ENCODE data around the gene ID1.
"Not testable (repeated sequence)": the region's sequence is repeated elsewhere in the genome, so short reads cannot be mapped to it uniquely, and the experiment has no call there.

ID1 gene

DNA sequence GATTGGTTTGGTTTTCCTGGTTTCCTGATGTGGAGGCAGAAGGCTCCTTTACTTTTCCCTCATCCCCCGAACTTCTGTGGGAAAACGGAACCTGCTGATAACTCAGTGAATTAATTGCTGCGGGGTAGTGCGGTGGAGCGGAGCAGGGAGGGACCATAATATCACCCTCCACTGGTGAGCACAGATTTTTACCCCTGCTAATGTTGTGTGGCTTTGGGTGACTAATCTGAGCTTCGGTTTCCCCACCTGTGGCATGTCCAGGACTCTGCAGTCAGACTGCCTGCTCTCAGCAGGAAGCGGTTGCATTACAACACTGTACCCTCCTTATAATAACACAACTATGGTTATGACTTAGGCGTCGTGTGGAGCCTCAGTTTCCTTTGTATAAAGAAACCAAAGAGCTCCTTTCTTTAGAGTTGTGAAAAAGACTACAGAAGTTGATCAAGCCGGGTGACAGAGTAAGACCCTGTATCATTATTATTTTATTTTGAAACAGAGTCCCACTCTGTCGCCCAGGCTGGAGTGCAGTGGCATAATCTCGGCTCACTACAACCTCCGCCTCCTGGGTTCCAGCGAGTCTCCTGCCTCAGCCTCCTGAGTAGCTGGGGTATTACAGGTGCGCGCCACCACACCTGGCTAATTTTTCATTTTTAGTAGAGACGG lies 2.2 kb upstream of the ID1 start:
- H3K4me3 ChIP-seq (ENCODE audit: low read length) = no peak overlapping the region
- TF ChIP-seq ZNF274 (IDR thresholded peaks at IDR 0.05; ENCODE audit: low read depth, low read length) = no peak

DNA sequence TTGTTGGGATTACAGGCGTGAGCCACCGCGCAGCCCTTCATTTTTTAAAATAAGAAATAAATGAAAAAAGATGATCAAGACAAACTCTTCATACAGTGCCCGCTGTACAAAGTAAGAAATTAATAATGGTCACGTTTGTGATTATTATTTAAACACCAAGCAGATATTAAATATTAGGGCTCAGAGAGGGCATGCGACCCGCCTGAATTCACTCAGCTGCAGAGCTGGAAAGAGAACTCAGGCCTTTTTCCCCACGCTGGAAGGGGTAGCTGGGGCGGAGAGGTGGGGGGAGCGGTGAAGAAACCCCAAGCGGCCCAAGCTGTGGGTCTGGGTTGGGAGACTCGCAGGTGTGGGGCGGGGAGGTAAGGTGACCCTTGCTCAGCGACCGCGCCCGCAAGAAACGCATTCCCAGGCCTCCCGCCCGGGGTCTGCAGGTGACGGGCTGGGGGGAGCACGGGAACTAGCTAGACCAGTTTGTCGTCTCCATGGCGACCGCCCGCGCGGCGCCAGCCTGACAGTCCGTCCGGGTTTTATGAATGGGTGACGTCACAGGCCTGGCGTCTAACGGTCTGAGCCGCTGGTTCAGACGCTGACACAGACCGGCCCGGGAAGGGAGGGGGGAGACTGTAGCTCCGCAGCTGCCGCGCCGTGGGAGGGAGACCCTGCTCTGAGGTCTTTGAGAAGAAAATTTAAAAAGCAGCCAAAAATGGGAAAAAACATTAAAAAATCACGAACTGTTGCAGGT lies 1.1 kb upstream of the ID1 start:
- peak overlapping the region; percentile 69; the same call in 1 of the 2 replicates for H3K4me3 ChIP-seq (ENCODE audit: low read length)
- no peak for TF ChIP-seq ZNF274 (IDR thresholded peaks at IDR 0.05; ENCODE audit: low read depth, low read length)

DNA sequence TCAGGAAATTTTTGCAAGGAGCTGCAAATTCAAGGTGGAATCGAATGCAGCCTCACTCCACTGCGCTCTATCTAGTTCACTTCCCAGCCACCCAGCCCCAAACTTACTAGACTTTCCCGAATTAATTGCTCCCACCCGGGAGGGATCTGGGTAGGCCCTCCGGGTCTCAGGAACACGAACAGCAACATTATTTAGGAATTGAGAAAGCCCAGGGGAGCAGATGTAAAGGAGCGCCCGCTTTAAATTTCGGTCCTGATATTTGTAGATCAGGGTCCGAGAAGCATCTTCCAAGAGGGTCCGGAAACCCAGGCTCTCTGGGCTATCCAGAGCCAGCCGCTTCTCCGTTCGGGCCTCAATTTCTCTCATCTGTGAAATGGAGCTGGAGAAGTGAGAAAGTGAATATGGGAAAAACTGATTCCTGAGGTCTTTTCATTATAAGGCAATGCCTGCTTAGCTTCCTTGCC lies 490 bp upstream of the ID1 start:
- TF ChIP-seq ZNF274 (IDR thresholded peaks at IDR 0.05; ENCODE audit: low read depth, low read length) = no peak
- peak overlapping the region; percentile 69; the same call in 1 of the 2 replicates for H3K4me3 ChIP-seq (ENCODE audit: low read length)

DNA sequence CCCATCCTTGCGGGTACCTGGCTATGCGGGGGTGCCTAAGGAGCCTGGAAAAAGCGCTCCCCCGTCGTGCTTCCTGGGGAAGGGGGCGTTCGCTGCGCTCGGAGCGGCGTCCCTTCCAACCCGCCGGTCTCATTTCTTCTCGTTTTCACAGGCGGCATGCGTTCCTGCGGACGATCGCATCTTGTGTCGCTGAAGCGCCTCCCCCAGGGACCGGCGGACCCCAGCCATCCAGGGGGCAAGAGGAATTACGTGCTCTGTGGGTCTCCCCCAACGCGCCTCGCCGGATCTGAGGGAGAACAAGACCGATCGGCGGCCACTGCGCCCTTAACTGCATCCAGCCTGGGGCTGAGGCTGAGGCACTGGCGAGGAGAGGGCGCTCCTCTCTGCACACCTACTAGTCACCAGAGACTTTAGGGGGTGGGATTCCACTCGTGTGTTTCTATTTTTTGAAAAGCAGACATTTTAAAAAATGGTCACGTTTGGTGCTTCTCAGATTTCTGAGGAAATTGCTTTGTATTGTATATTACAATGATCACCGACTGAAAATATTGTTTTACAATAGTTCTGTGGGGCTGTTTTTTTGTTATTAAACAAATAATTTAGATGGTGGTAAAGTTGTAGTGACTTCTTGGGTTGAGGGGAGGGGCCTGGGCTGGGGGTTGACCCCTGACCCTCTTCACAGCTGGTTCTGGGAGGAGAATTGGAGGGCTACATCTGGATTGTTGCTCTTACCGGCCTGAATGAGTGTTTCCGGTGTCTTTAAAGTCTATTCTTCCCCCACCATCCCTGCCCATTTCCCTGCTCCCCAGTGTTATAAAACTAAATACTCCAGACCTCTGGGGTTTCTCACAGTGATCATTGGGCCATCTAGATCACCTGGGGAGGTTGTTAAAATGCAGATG lies 1.1 kb downstream of the ID1 start:
- H3K4me3 ChIP-seq (ENCODE audit: low read length) = peak overlapping the region; percentile 69; the same call in 1 of the 2 replicates
- TF ChIP-seq ZNF274 (IDR thresholded peaks at IDR 0.05; ENCODE audit: low read depth, low read length) = no peak

DNA sequence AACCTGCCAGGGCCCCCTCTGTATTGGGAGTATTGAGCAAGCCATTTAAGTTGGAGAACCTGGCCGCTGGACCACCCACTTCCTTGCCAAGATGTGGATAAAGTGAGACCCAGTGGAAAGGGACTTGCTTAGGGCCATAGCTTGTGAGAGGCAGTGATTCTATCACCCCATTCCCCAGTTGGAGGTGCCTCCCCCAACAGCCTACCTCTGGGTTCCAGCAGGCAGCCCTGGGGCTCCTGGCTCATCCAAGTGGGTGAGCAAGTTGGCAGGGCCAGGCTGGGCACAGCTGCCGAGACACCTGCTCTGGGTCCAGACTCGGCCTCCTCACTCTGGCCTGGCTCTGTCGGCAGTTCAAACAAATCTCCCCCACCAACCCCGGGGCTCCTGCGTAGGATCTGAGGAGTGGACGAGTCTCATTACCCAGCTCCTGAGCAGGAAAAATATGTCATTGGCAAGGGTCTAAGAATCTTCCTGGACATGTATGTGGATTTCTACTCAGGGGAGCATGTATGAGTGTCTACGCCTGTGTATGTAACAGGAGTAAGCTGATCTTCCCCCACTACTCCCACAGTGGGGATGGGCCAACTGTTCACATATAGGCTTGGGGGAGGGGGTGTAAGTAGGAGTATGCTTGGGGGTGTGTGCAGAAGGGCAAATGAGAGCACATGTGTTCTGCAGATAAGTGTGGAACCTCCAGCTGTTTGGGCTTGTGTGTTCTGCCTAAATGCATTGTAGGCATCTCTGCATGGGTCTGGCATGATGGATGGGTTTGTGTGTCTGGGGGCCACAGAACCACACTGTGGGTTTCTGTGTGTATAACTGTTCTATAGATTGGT lies 1.9 kb downstream of the ID1 start:
- H3K4me3 ChIP-seq (ENCODE audit: low read length) = no peak overlapping the region
- no peak for TF ChIP-seq ZNF274 (IDR thresholded peaks at IDR 0.05; ENCODE audit: low read depth, low read length)

GRCh38 chr20:31607640-31608250 lies 2.7 kb downstream of the ID1 start:
- TF ChIP-seq ZNF274 (IDR thresholded peaks at IDR 0.05; ENCODE audit: low read depth, low read length) = no peak

GRCh38 chr20:31608251-31608945 lies 3.3 kb downstream of the ID1 start:
- no peak overlapping the region for H3K4me3 ChIP-seq (ENCODE audit: low read length)
- no peak for TF ChIP-seq ZNF274 (IDR thresholded peaks at IDR 0.05; ENCODE audit: low read depth, low read length)

More at GRCh38 chr20:31607640-31608250, 2.7 kb downstream of the ID1 start:
- no peak overlapping the region for H3K4me3 ChIP-seq (ENCODE audit: low read length)

DNA sequence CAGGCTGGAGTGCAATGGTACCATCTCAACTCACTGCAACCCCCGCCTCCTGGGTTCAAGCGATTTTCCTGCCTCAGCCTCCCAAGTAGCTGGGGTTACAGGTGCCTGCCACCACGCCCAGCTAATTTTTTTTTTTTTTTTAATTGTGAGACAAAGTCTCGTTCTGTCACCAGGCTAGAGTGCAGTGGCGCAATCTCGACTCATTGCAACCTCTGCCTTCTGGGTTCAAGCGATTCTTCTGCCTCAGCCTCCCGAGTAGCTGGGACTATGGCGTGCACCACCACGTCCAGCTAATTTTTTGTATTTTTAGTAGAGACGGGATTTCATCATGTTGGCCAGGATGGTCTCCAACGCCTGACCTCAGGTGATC lies 7.2 kb downstream of the ID1 start:
- H3K4me3 ChIP-seq (ENCODE audit: low read length) = not testable (repeated sequence)

- H3K4me3 ChIP-seq (ENCODE audit: low read length) = no peak overlapping the region
- TF ChIP-seq ZNF274 (IDR thresholded peaks at IDR 0.05; ENCODE audit: low read depth, low read length) = no peak
Measured at GRCh38 chr20:31615416-31615815, 10.3 kb downstream of the ID1 start.

- TF ChIP-seq ZNF274 (IDR thresholded peaks at IDR 0.05; ENCODE audit: low read depth, low read length) = no peak
Measured at GRCh38 chr20:31617432-31618104, 12.5 kb downstream of the ID1 start.

GRCh38 chr20:31620246-31620645 lies 15.2 kb downstream of the ID1 start:
- no peak for TF ChIP-seq ZNF274 (IDR thresholded peaks at IDR 0.05; ENCODE audit: low read depth, low read length)
- no peak overlapping the region for H3K4me3 ChIP-seq (ENCODE audit: low read length)

More at GRCh38 chr20:31617432-31618104, 12.5 kb downstream of the ID1 start:
- no peak overlapping the region for H3K4me3 ChIP-seq (ENCODE audit: low read length)

GRCh38 chr20:31623123-31623505 lies 18.0 kb downstream of the ID1 start:
- not testable (repeated sequence) for H3K4me3 ChIP-seq (ENCODE audit: low read length)

DNA sequence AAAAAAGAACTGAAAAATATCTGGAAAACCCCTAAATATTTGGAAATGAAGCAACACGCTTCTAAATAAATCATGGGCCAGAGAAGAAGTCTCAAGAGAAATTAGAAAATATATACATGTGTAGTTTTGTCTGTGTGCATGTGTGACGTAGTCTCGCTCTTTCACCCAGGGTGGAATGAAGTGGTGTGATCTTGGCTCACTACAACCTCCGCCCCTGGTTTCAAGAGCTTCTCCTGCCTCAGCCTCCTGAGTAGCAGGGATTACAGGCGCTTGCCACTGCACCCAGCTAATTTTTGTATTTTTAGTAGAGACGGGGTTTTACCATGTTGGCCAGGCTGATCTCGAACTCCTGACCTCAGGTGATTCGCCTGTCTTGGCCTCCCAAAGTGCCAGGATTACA lies 21.4 kb downstream of the ID1 start:
- not testable (repeated sequence) for H3K4me3 ChIP-seq (ENCODE audit: low read length)

DNA sequence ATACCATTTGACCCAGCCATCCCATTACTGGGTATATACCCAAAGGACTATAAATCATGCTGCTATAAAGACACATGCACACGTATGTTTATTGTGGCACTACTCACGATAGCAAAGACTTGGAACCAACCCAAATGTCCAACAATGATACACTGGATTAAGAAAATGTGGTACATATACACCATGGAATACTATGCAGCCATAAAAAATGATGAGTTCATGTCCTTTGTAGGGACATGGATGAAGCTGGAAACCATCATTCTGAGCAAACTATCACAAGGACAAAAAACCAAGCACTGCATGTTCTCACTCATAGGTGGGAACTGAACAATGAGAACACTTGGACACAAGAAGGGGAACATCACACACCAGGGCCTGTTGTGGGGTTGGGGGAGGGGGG lies 23.0 kb downstream of the ID1 start:
- not testable (repeated sequence) for H3K4me3 ChIP-seq (ENCODE audit: low read length)

Measured in GM08714 (cell line).